CD14-positive monocyte (primary cell): ENCODE results near the gene GNG5. TPM values are rescaled to one million over a fixed set of nuclear protein-coding genes. Genes with fewer than 3 reads are reported as not detected.
A peak's percentile ranks its signal among the peaks of the same experiment; 100 is the strongest.

ENCODE experiments used
- DNase-seq, 3 donors: peaks; one replicate each; pipeline ENCODE4 v3.0.0-alpha.2; 2011 to 2022
- H2AFZ ChIP-seq: 2 replicates; pipeline ENCODE4 v1.6.0; 2012; ENCODE audit warnings: mild to moderate bottlenecking, low read depth, low read length, inconsistent platforms; ENCODE audit not compliant: insufficient read depth, poor library complexity, severe bottlenecking
- H3K27ac ChIP-seq, 2 donors: 1 replicate in 1 of 2; 2 replicates in 1 of 2; pipeline ENCODE4 v1.5.1; 2012 to 2013; ENCODE audit warnings: low read length in 2 of 2, control low read depth in 1 of 2, inconsistent platforms in 1 of 2, low read depth in 1 of 2, mild to moderate bottlenecking in 1 of 2
- H3K27me3 ChIP-seq, 2 donors: one replicate each; pipeline versions ENCODE4 v1.6.0 to v1.6.1; 2011 to 2013; ENCODE audit warnings: low read length in 2 of 2; ENCODE audit not compliant: control insufficient read depth in 2 of 2, insufficient read depth in 2 of 2
- H3K36me3 ChIP-seq, 2 donors: replicated peaks in 1 of 2; 1 replicate in 1 of 2; 2 replicates in 1 of 2; pipeline versions ENCODE4 v1.5.1 to v1.6.1; 2012 to 2013; ENCODE audit warnings: low read length in 2 of 2, control low read depth in 1 of 2, inconsistent platforms in 1 of 2, mild to moderate bottlenecking in 1 of 2; ENCODE audit not compliant: insufficient read depth in 2 of 2, control insufficient read depth in 1 of 2
- H3K4me1 ChIP-seq, 2 donors: 1 replicate in 1 of 2; 2 replicates in 1 of 2; pipeline versions ENCODE4 v1.5.1 to v1.6.1; 2012 to 2013; ENCODE audit warnings: low read length in 2 of 2, control low read depth in 1 of 2, inconsistent platforms in 1 of 2, mild to moderate bottlenecking in 1 of 2, moderate library complexity in 1 of 2; ENCODE audit not compliant: insufficient read depth in 2 of 2, control insufficient read depth in 1 of 2
- H3K4me2 ChIP-seq: replicated peaks from 2 replicates; pipeline ENCODE3; 2012; ENCODE audit warnings: low read length, moderate library complexity, mild to moderate bottlenecking; ENCODE audit not compliant: poor library complexity, severe bottlenecking; ENCODE audit errors: extremely low read depth
- H3K4me3 ChIP-seq, 3 experiments: fragments of 200-600 bp in 1 of 3; sonication (generic) in 1 of 3; replicated peaks in 1 of 3; 1 replicate in 2 of 3; 2 replicates in 1 of 3; pipeline ENCODE4 v1.5.1; 2011 to 2013; ENCODE audit warnings: low read length in 3 of 3, mild to moderate bottlenecking in 3 of 3, control low read depth in 2 of 3, low read depth in 2 of 3, inconsistent platforms in 1 of 3, moderate library complexity in 1 of 3
- H3K79me2 ChIP-seq: 2 replicates; pipeline ENCODE4 v1.6.0; 2012; ENCODE audit warnings: mild to moderate bottlenecking, control low read depth, inconsistent platforms, low read length, moderate library complexity; ENCODE audit not compliant: insufficient read depth
- H3K9ac ChIP-seq: 2 replicates; pipeline ENCODE4 v1.6.0; 2017; ENCODE audit warnings: low read length, mild to moderate bottlenecking; ENCODE audit not compliant: insufficient read depth, poor library complexity, severe bottlenecking
- H3K9me3 ChIP-seq, 2 donors: replicated peaks in 1 of 2; 1 replicate in 1 of 2; 2 replicates in 1 of 2; pipeline versions ENCODE4 v1.5.1 to v1.6.1; 2012 to 2013; ENCODE audit warnings: low read length in 2 of 2, control low read depth in 1 of 2; ENCODE audit not compliant: control insufficient read depth in 1 of 2, insufficient read depth in 1 of 2
- H4K20me1 ChIP-seq: 2 replicates; pipeline ENCODE4 v1.6.0; 2012; ENCODE audit warnings: mild to moderate bottlenecking, low read length, control low read depth, moderate library complexity; ENCODE audit not compliant: insufficient read depth
- H3K27ac Mint-ChIP-seq, 7 donors: one replicate each; pipeline ENCODE4 v1.8.0; 2020; ENCODE audit warnings: mild to moderate bottlenecking in 7 of 7, mixed read lengths in 7 of 7, moderate library complexity in 6 of 7, inconsistent platforms in 2 of 7
- H3K27me3 Mint-ChIP-seq, 3 donors: one replicate each; pipeline ENCODE4 v1.8.0; 2021 to 2022; ENCODE audit warnings: low read depth in 3 of 3, mild to moderate bottlenecking in 3 of 3, mixed read lengths in 3 of 3, moderate library complexity in 3 of 3, inconsistent platforms in 1 of 3
- H3K36me3 Mint-ChIP-seq, 2 donors: one replicate each; pipeline ENCODE4 v1.8.0; 2020; ENCODE audit warnings: mixed read lengths in 2 of 2, inconsistent platforms in 1 of 2, mild to moderate bottlenecking in 1 of 2
- H3K4me1 Mint-ChIP-seq: one replicate; pipeline ENCODE4 v1.8.0; 2020; ENCODE audit warnings: mild to moderate bottlenecking, mixed read lengths
- H3K4me3 Mint-ChIP-seq, 2 donors: one replicate each; pipeline ENCODE4 v1.8.0; 2020; ENCODE audit warnings: mild to moderate bottlenecking in 2 of 2, mixed read lengths in 2 of 2, moderate library complexity in 1 of 2
- H3K9me3 Mint-ChIP-seq, 7 donors: one replicate each; pipeline ENCODE4 v1.8.0; 2020 to 2022; ENCODE audit warnings: mixed read lengths in 7 of 7, mild to moderate bottlenecking in 6 of 7, moderate library complexity in 6 of 7, inconsistent platforms in 2 of 7
- CTCF ChIP-seq: fragments of 200-600 bp; IDR thresholded peaks from one replicate; pipeline ENCODE4 v1.8.0; 2022; ENCODE audit warnings: antibody characterized with exemption, mild to moderate bottlenecking
- WGBS: methylation state at CpG from one replicate; pipeline ENCODE4 v1.1.5; 2013; ENCODE audit warnings: missing lambda C conversion rate; ENCODE audit not compliant: insufficient coverage; 5-methylcytosine and 5-hydroxymethylcytosine counted together
- intact Hi-C, 2 donors: fragments of 100-400 bp; cut with micrococcal nuclease; formaldehyde crosslinking; loops; one replicate each; pipeline versions ENCODE4 v1.15.0 to v1.15.1; 2023
- polyA minus RNA-seq: library from RNA; depleted of rRNA, polyadenylated mRNA; stranded (reverse); fragments of >200 nt; gene quantifications from 2 replicates; pipeline ENCODE4 v1.2.3, GENCODE V29; 2012
- polyA plus RNA-seq, 3 donors: library from polyadenylated mRNA; depleted of rRNA in 1 of 3; unstranded in 2 of 3; stranded (reverse) in 1 of 3; fragments of 300-500 nt in 2 of 3; fragments of >200 nt in 1 of 3; fragmentation: Illumina TruSeq in 2 of 3; gene quantifications; 1 replicate in 2 of 3; 2 replicates in 1 of 3; pipeline ENCODE4 v1.2.3, GENCODE V29; 2012 to 2021
- total RNA-seq, 12 experiments: library from RNA in 1 of 12; stranded (reverse) in 1 of 12; fragments of 120-200 nt in 1 of 12; gene quantifications; one replicate each; pipeline ENCODE4 v1.2.4 and lab custom pipeline; 2013 to 2026; ENCODE audit warnings: mixed read lengths in 6 of 12, inconsistent platforms in 1 of 12

GNG5 gene
- 52.1 TPM for total RNA-seq (2013)
- polyA plus RNA-seq (100 to 1,000 TPM; 135 to 555 (median 377) TPM), polyA minus RNA-seq (18.6 and 27.5 TPM in 2 replicates), total RNA-seq (lab: John Stamatoyannopoulos, UW) (27.7 to 71.4 (median 47.7) reads per million in 11 experiments)

- Mint-ChIP-seq H3K27me3 (no peaks in the 10 kb centered on the region), H3K27ac (peak within 1 kb of the TSS; percentile 98 to 100 (median 100)), H3K36me3 (peaks cover 22 to 30% of the 10 kb centered on the region in 2 donors), H3K4me1 (peaks cover 30% of the 10 kb centered on the region), H3K4me3 (peak within 1 kb of the TSS; percentile 98 to 100), H3K9me3 (peaks cover 0 to 9% (median 5%) of the 10 kb centered on the region in 7 donors)
- Histone ChIP-seq H3K27me3 (no peaks in the 10 kb centered on the region), H3K36me3 (peaks cover 6 to 11% of the 10 kb centered on the region in 2 donors), H3K4me2 (peak within 1 kb of the TSS; percentile 77), H3K4me1 (peaks cover 26 to 42% of the 10 kb centered on the region in 2 donors), H3K27ac (peak within 1 kb of the TSS; percentile 94 to 97), H3K9ac (peak within 1 kb of the TSS; percentile 96), H2AFZ (peak within 1 kb of the TSS; percentile 73), H3K9me3 (no peaks in the 10 kb centered on the region), H3K4me3 (peak within 1 kb of the TSS; percentile 78 to 99 (median 97)), H3K79me2 (peaks cover 65% of the 10 kb centered on the region), H4K20me1 (peaks cover 42% of the 10 kb centered on the region)
- no peak for TF ChIP-seq CTCF
- peak; percentile 95 to 98 (median 98) for DNase-seq
- intact Hi-C loops = loop anchor here (2.0 to 10.0 kb wide), 4 partner anchors 61 to 69 kb away; partner anchors contain the start of gene CTBS (in 1 of the 2)
- 0% methylated on average over 38 of the region's 60 CpGs for WGBS
Measured at GRCh38 chr1:84506002-84506728, at the start of gene GNG5, which contains the start of gene SPATA1. GNG5 (minus strand) TSS chr1:84506581; CDS start chr1:84506091, 490 bp downstream. SPATA1 (plus strand) TSS chr1:84506386; CDS start chr1:84516360, 9,974 bp downstream.

- Histone ChIP-seq H3K4me2 (no peak overlapping the region), H3K36me3 (peaks cover 32 to 70% of the 10 kb centered on the region in 2 donors), H3K4me3 (no peak overlapping the region), H3K27me3 (no peaks in the 10 kb centered on the region), H4K20me1 (peaks cover 13% of the 10 kb centered on the region), H3K9ac (no peak overlapping the region), H3K79me2 (no peaks in the 10 kb centered on the region), H3K9me3 (no peaks in the 10 kb centered on the region), H2AFZ (no peak overlapping the region), H3K4me1 (no peaks in the 10 kb centered on the region), H3K27ac (no peak overlapping the region)
- no peaks in the 10 kb centered on the region for H3K9me3 Mint-ChIP-seq
- intact Hi-C loops = no loop called here
- no peak overlapping the region for H3K4me3 Mint-ChIP-seq
- peaks cover 30 to 35% of the 10 kb centered on the region in 2 donors for H3K36me3 Mint-ChIP-seq
- no peak for TF ChIP-seq CTCF
- no peak overlapping the region for H3K27ac Mint-ChIP-seq
- WGBS = no CpG with 5 or more reads among the region's 2 CpGs
- H3K4me1 Mint-ChIP-seq = no peaks in the 10 kb centered on the region
- DNase-seq = no peak
- no peaks in the 10 kb centered on the region for H3K27me3 Mint-ChIP-seq
Measured at GRCh38 chr1:84550826-84551225, 44.4 kb upstream of the GNG5 start.
